Measurements from ENCODE around the gene HDLBP.

GRCh38 chr2:241185961-241186360, 129.5 kb downstream of the HDLBP start:
- TF ChIP-seq GATA2 (IDR thresholded peaks at IDR 0.05; ENCODE audit: low read depth, low read length) = no peak
- no peak for TF ChIP-seq GATA3 (IDR thresholded peaks at IDR 0.05; ENCODE audit: low read depth, low read length)

Data from SH-SY5Y (cell line).